ENCODE results near the gene FOXB1. TPM values are rescaled to one million over a fixed set of nuclear protein-coding genes. Genes with fewer than 3 reads are reported as not detected.

Gene FOXB1
- total RNA-seq, 1 experiment from 2014 or later: 2.7 TPM

- peaks cover 11% of the 10 kb centered on the region for H3K79me2 ChIP-seq (ENCODE audit: low read depth)
- BruUV-seq (replicated peaks): no TSS peak
- no peaks in the 10 kb centered on the region for H4K20me1 ChIP-seq (ENCODE audit: insufficient read depth)
- no peaks in the 10 kb centered on the region for H3K36me3 ChIP-seq (ENCODE audit: low read depth)
- intact Hi-C loops (cut with micrococcal nuclease; ENCODE audit: unreplicated experiment): loop anchor here (2.0 to 10.0 kb wide), 4 partner anchors 86 to 280 kb away; no protein-coding TSS in a partner anchor
- peak overlapping the region; percentile 82 for H3K4me3 ChIP-seq
- TF ChIP-seq, protein P1, sequence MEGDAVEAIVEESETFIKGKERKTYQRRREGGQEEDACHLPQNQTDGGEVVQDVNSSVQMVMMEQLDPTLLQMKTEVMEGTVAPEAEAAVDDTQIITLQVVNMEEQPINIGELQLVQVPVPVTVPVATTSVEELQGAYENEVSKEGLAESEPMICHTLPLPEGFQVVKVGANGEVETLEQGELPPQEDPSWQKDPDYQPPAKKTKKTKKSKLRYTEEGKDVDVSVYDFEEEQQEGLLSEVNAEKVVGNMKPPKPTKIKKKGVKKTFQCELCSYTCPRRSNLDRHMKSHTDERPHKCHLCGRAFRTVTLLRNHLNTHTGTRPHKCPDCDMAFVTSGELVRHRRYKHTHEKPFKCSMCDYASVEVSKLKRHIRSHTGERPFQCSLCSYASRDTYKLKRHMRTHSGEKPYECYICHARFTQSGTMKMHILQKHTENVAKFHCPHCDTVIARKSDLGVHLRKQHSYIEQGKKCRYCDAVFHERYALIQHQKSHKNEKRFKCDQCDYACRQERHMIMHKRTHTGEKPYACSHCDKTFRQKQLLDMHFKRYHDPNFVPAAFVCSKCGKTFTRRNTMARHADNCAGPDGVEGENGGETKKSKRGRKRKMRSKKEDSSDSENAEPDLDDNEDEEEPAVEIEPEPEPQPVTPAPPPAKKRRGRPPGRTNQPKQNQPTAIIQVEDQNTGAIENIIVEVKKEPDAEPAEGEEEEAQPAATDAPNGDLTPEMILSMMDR (conservative IDR thresholded peaks at IDR 0.05): no peak
- TF ChIP-seq EZH2 (IDR thresholded peaks at IDR 0.05; ENCODE audit: low read depth): no peak
- no peaks in the 10 kb centered on the region for H3K9me2 ChIP-seq (ENCODE audit: insufficient read depth)
- peaks cover 16% of the 10 kb centered on the region for H3F3A ChIP-seq (ENCODE audit: insufficient read depth, low read depth)
- H3K27me3 ChIP-seq (ENCODE audit: insufficient read depth, low read depth): no peaks in the 10 kb centered on the region
- H2AFZ ChIP-seq: peak overlapping the region; percentile 80; the same call in 1 of the 2 replicates
- CTCF ChIA-PET: interaction anchor here (0.8 to 1.1 kb wide), 2 partner anchors 87 to 123 kb away, joined by 3 to 9 read pairs; no protein-coding TSS in a partner anchor
- POLR2A ChIA-PET (ENCODE audit: unreplicated experiment): no interaction called here
- H3K27ac ChIP-seq: peak overlapping the region; percentile 95
- DNase-seq: no peak
- peak overlapping the region; percentile 81 for H3K4me2 ChIP-seq
- H3K9me3 ChIP-seq (ENCODE audit: insufficient read depth, low read depth): no peaks in the 10 kb centered on the region
- peaks cover 28% of the 10 kb centered on the region for H3K4me1 ChIP-seq (replicated peaks; ENCODE audit: insufficient read depth)
Observed at GRCh38 chr15:60004846-60005351, 788 bp downstream of the FOXB1 start.

GRCh38 chr15:60005352-60006202 is 1.5 kb downstream of the FOXB1 start:
- no peaks in the 10 kb centered on the region for H3K9me3 ChIP-seq (ENCODE audit: insufficient read depth, low read depth)
- peak overlapping the region; percentile 95 for H3K27ac ChIP-seq
- no peaks in the 10 kb centered on the region for H3K9me2 ChIP-seq (ENCODE audit: insufficient read depth)
- TF ChIP-seq, protein P1 (conservative IDR thresholded peaks at IDR 0.05): no peak
- no peak for TF ChIP-seq EZH2 (IDR thresholded peaks at IDR 0.05; ENCODE audit: low read depth)
- H3K27me3 ChIP-seq (ENCODE audit: insufficient read depth, low read depth): no peaks in the 10 kb centered on the region
- peaks cover 11% of the 10 kb centered on the region for H3K79me2 ChIP-seq (ENCODE audit: low read depth)
- H4K20me1 ChIP-seq (ENCODE audit: insufficient read depth): no peaks in the 10 kb centered on the region
- ChIA-PET CTCF (interaction anchor here (0.7 to 1.5 kb wide), 2 partner anchors 86 to 124 kb away, joined by 3 to 4 read pairs; no protein-coding TSS in a partner anchor), POLR2A (ENCODE audit: unreplicated experiment) (interaction anchor here (0.6 to 0.7 kb wide), 2 partner anchors 34 to 82 kb away, joined by 3 to 6 read pairs; no protein-coding TSS in a partner anchor)
- TSS peak; percentile 5 for BruUV-seq (replicated peaks)
- H3K4me3 ChIP-seq: peak overlapping the region; percentile 82
- peak overlapping the region; percentile 80 for H2AFZ ChIP-seq
- H3K4me1 ChIP-seq (replicated peaks; ENCODE audit: insufficient read depth): peaks cover 28% of the 10 kb centered on the region
- peaks cover 16% of the 10 kb centered on the region for H3F3A ChIP-seq (ENCODE audit: insufficient read depth, low read depth)
- H3K36me3 ChIP-seq (ENCODE audit: low read depth): no peaks in the 10 kb centered on the region
- H3K4me2 ChIP-seq: peak overlapping the region; percentile 81
- peak; percentile 33 to 34 for DNase-seq
- intact Hi-C loops (cut with micrococcal nuclease; ENCODE audit: unreplicated experiment): loop anchor here (1.0 to 10.0 kb wide), 6 partner anchors 86 to 281 kb away; no protein-coding TSS in a partner anchor

GRCh38 chr15:60006203-60006862 is 2.2 kb downstream of the FOXB1 start:
- peak; percentile 88 to 91 for DNase-seq
- ChIA-PET CTCF (interaction anchor here (0.6 to 1.5 kb wide), 3 partner anchors 85 to 125 kb away, joined by 3 to 6 read pairs (median 4); no protein-coding TSS in a partner anchor), POLR2A (ENCODE audit: unreplicated experiment) (interaction anchor here (0.5 to 0.7 kb wide), 4 partner anchors 17 to 121 kb away, joined by 3 to 24 read pairs (median 6); no protein-coding TSS in a partner anchor)
- H3K4me1 ChIP-seq (replicated peaks; ENCODE audit: insufficient read depth): peaks cover 28% of the 10 kb centered on the region
- H3K9me3 ChIP-seq (ENCODE audit: insufficient read depth, low read depth): no peaks in the 10 kb centered on the region
- no peaks in the 10 kb centered on the region for H3K36me3 ChIP-seq (ENCODE audit: low read depth)
- H4K20me1 ChIP-seq (ENCODE audit: insufficient read depth): no peaks in the 10 kb centered on the region
- H3K4me2 ChIP-seq: peak overlapping the region; percentile 81
- H3K27ac ChIP-seq: peak overlapping the region; percentile 95
- intact Hi-C loops (cut with micrococcal nuclease; ENCODE audit: unreplicated experiment): loop anchor here (1.0 to 10.0 kb wide), 5 partner anchors 85 to 282 kb away; no protein-coding TSS in a partner anchor
- H3K4me3 ChIP-seq: peak overlapping the region; percentile 82
- peak overlapping the region; percentile 80 for H2AFZ ChIP-seq
- peaks cover 11% of the 10 kb centered on the region for H3K79me2 ChIP-seq (ENCODE audit: low read depth)
- BruUV-seq (replicated peaks): no TSS peak
- no peak for TF ChIP-seq EZH2 (IDR thresholded peaks at IDR 0.05; ENCODE audit: low read depth)
- TF ChIP-seq, protein P1 (conservative IDR thresholded peaks at IDR 0.05): no peak
- no peaks in the 10 kb centered on the region for H3K9me2 ChIP-seq (ENCODE audit: insufficient read depth)
- no peaks in the 10 kb centered on the region for H3K27me3 ChIP-seq (ENCODE audit: insufficient read depth, low read depth)
- H3F3A ChIP-seq (ENCODE audit: insufficient read depth, low read depth): peaks cover 16% of the 10 kb centered on the region
